Measurements from ENCODE around the gene NR5A2.

NR5A2 gene

GRCh38 chr1:200027264-200027823 is at the start of gene NR5A2:
Gene NR5A2 (plus strand): TSS chr1:200027710. CDS start chr1:200027848, 138 bp downstream.
- no peak for DNase-seq (ENCODE audit: low read depth, low spot score)

- DNase-seq (ENCODE audit: low read depth, low spot score): no peak
These were observed 49.0 kb upstream of the NR5A2 start for GRCh38 chr1:199978408-199978940.

GRCh38 chr1:199979071-199979470 is 48.4 kb upstream of the NR5A2 start:
- no peak for DNase-seq (ENCODE audit: low read depth, low spot score)

- DNase-seq (ENCODE audit: low read depth, low spot score): no peak
These were observed 45.9 kb upstream of the NR5A2 start for GRCh38 chr1:199981584-199981983.

- no peak for DNase-seq (ENCODE audit: low read depth, low spot score)
These were observed 44.9 kb upstream of the NR5A2 start for GRCh38 chr1:199982606-199983005.

- DNase-seq (ENCODE audit: low read depth, low spot score): no peak
These were observed 44.0 kb upstream of the NR5A2 start for GRCh38 chr1:199983531-199983930.

- no peak for DNase-seq (ENCODE audit: low read depth, low spot score)
These were observed 32.3 kb upstream of the NR5A2 start for GRCh38 chr1:199995096-199995685.

GRCh38 chr1:200005165-200005564 is 22.3 kb upstream of the NR5A2 start:
- no peak for DNase-seq (ENCODE audit: low read depth, low spot score)

GRCh38 chr1:200006711-200007110 is 20.8 kb upstream of the NR5A2 start:
- no peak for DNase-seq (ENCODE audit: low read depth, low spot score)

- DNase-seq (ENCODE audit: low read depth, low spot score): no peak
These were observed 11.7 kb upstream of the NR5A2 start for GRCh38 chr1:200015811-200016210.

GRCh38 chr1:200021577-200022238 is 5.8 kb upstream of the NR5A2 start:
- no peak for DNase-seq (ENCODE audit: low read depth, low spot score)

GRCh38 chr1:200022239-200022804 is 5.2 kb upstream of the NR5A2 start:
- DNase-seq (ENCODE audit: low read depth, low spot score): no peak

- DNase-seq (ENCODE audit: low read depth, low spot score): peak; percentile 4
These were observed 1.1 kb downstream of the NR5A2 start for GRCh38 chr1:200028586-200029034.

GRCh38 chr1:200029035-200029821 is 1.7 kb downstream of the NR5A2 start:
- DNase-seq (ENCODE audit: low read depth, low spot score): peak; percentile 55

GRCh38 chr1:200029822-200030152 is 2.3 kb downstream of the NR5A2 start:
- no peak for DNase-seq (ENCODE audit: low read depth, low spot score)

GRCh38 chr1:200030791-200031190 is 3.3 kb downstream of the NR5A2 start:
- DNase-seq (ENCODE audit: low read depth, low spot score): no peak

- no peak for DNase-seq (ENCODE audit: low read depth, low spot score)
These were observed 6.2 kb downstream of the NR5A2 start for GRCh38 chr1:200033511-200034261.

GRCh38 chr1:200034262-200034557 is 6.7 kb downstream of the NR5A2 start:
- no peak for DNase-seq (ENCODE audit: low read depth, low spot score)

- DNase-seq (ENCODE audit: low read depth, low spot score): peak; percentile 43
These were observed 7.4 kb downstream of the NR5A2 start for GRCh38 chr1:200034761-200035396.

- DNase-seq (ENCODE audit: low read depth, low spot score): peak; percentile 6
These were observed 8.0 kb downstream of the NR5A2 start for GRCh38 chr1:200035397-200035955.
